ENCODE data around the gene DNLZ. TPM values are rescaled to one million over a fixed set of nuclear protein-coding genes. Genes with fewer than 3 reads are reported as not detected.

The DNLZ gene
- total and polyA plus RNA-seq, 8 donors: 4.2 to 18.8 (median 8.8) TPM

DNA sequence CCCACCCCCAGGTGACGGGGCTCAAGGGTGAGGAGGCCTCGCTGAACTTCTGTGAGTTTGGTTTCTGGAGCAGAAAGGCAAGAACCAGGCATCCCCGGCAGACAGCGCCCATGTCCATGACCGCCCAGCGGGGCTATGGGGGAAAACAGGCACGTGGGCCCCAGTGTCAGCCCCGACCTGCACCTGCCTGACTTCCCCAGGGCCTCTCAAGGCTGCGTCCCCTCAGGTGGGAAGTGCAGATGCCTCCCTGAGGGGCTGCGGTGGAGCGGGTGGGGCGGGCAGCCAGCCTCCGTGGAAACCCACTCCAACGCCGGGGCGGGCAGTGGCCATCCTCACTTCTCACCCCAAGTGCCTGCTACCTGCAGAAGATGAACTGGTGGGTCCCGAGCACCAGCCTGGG is 16.8 kb upstream of the DNLZ start:
- H3K36me3 ChIP-seq: peaks cover 0 to 85% of the 10 kb centered on the region in 2 donors

DNA sequence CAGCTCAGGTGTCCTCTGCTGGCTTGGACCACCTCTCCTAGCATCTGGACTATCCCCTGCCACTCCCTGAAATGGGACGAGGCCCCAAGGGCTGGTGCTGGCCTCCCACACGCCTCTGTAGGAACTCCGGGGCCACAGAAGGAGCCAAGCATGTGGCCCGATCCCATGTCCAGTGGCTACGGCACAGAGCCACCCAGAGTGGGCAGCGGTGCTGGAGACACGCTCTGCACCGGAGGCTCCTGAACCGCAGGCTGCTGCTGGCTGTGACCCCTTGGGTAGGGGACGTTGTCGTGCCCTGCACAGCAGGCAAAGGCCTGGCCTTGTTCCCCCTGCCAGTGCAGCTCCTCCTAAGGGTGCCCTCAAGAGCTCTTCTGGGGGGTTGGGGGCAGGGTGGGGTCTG is 16.3 kb upstream of the DNLZ start:
- Histone ChIP-seq H3K27ac (no peak overlapping the region), H3K27me3 (no peaks in the 10 kb centered on the region), H3K36me3 (peaks cover 0 to 86% of the 10 kb centered on the region in 2 donors), H3K4me1 (no peaks in the 10 kb centered on the region), H3K9me3 (no peaks in the 10 kb centered on the region), H3K4me3 (no peak overlapping the region)
- intact Hi-C loops (cut with DNase I): no loop called here
- DNase-seq (no peak), ATAC-seq (no peak)
- TF ChIP-seq, protein P1, sequence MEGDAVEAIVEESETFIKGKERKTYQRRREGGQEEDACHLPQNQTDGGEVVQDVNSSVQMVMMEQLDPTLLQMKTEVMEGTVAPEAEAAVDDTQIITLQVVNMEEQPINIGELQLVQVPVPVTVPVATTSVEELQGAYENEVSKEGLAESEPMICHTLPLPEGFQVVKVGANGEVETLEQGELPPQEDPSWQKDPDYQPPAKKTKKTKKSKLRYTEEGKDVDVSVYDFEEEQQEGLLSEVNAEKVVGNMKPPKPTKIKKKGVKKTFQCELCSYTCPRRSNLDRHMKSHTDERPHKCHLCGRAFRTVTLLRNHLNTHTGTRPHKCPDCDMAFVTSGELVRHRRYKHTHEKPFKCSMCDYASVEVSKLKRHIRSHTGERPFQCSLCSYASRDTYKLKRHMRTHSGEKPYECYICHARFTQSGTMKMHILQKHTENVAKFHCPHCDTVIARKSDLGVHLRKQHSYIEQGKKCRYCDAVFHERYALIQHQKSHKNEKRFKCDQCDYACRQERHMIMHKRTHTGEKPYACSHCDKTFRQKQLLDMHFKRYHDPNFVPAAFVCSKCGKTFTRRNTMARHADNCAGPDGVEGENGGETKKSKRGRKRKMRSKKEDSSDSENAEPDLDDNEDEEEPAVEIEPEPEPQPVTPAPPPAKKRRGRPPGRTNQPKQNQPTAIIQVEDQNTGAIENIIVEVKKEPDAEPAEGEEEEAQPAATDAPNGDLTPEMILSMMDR (IDR thresholded peaks at IDR 0.05): no peak

More for the DNA sequence above, 16.8 kb upstream of the DNLZ start:
- intact Hi-C loops (cut with DNase I): no loop called here
- Histone ChIP-seq H3K27ac (no peak overlapping the region), H3K4me3 (no peak overlapping the region), H3K9me3 (no peaks in the 10 kb centered on the region), H3K4me1 (no peaks in the 10 kb centered on the region), H3K27me3 (no peaks in the 10 kb centered on the region)
- TF ChIP-seq, protein P1 (IDR thresholded peaks at IDR 0.05): no peak
- DNase-seq (no peak), ATAC-seq (no peak)

DNA sequence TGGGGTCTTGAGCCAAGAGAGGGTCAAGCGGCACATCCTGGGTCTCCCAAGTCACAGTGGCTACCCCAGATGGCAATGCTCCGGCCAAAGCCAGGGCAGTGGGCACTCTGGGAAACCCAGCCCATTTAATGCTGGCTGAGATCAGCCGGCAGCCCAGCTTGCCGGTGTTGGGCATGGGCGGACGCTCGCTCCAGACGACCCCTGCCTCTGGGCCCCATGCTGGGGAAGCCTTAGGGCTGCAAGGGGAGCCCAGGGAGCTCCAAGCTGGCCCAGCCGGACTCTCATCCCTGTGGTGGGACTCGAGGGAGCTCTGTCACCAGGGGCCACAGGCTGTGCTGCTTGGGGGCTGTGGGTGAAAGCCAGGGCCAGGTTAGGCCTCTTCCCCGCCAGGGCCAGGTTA is 15.9 kb upstream of the DNLZ start:
- intact Hi-C loops (cut with DNase I): no loop called here
- Histone ChIP-seq H3K27me3 (no peaks in the 10 kb centered on the region), H3K4me1 (no peaks in the 10 kb centered on the region), H3K9me3 (no peaks in the 10 kb centered on the region), H3K27ac (no peak overlapping the region), H3K36me3 (peaks cover 0 to 82% of the 10 kb centered on the region in 2 donors), H3K4me3 (no peak overlapping the region)
- ATAC-seq (no peak), DNase-seq (no peak)
- TF ChIP-seq, protein P1 (IDR thresholded peaks at IDR 0.05): no peak

DNA sequence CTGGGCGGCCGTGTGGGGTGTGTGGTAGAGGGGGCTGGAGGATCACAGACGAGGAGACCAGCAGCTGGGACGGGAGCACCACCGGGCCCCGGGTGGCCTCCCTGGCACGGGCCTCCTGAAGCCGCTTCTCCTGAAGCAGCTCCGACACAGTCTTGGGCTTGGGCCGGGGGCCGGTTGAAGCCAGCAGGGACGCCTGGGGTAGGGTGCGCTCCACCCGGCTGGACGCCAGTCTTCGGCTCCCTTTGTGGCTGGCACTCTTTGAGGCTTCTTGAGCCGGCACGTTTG is 15.4 kb upstream of the DNLZ start:
- ATAC-seq (no peak), DNase-seq (no peak)
- no peak overlapping the region for H3K4me3 ChIP-seq
- H3K9me3 ChIP-seq: no peaks in the 10 kb centered on the region
- peaks cover 0 to 2% of the 10 kb centered on the region in 2 donors for H3K4me1 ChIP-seq
- TF ChIP-seq, protein P1 (IDR thresholded peaks at IDR 0.05): no peak
- no peak overlapping the region for H3K27ac ChIP-seq
- no peaks in the 10 kb centered on the region for H3K27me3 ChIP-seq
- peaks cover 0 to 78% of the 10 kb centered on the region in 2 donors for H3K36me3 ChIP-seq
- intact Hi-C loops (cut with DNase I): no loop called here

DNA sequence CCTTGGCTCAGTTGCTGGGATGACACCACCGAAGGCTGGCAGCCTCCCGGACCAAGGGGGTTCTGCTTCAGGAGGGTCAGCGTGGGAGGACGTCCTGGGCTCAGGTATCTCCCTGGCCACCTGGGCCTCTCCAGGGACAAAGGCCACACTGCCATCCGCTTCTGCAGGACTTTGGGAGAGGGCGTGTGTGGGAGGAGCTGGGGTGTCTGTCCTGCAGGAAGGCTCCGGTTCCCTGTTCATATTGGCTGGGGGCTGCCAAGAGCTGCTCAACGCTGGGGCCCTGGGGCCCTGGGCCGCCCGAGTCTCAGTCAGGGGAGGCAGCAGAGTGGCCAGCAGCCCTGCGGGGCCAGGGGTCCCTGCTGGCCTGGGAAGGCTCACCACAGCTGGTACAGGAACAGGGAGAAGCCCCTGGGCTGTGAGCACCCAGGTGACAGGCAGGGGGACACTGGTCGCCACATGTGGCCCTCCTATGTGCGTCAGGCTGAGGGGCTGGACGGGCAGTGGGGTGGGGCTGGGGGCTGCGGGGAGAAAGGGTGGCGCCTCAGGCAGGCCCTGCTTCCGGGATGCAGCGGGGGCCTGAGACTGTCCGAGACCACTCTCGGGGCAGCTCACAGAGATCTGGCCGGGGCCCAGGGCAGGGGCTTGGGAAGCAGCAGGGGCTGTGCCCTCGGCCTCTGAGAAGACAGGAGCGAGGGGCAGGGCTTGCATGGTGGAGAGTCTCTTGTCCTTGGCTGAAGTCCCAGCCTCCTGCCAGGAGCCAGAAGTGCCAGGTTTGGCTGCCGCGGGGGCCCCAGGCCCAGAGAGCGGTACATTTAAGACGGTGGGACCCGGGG is 14.8 kb upstream of the DNLZ start:
- ATAC-seq: no peak
- H3K4me3 ChIP-seq: no peak overlapping the region
- H3K36me3 ChIP-seq: peaks cover 0 to 72% of the 10 kb centered on the region in 2 donors
- H3K9me3 ChIP-seq: no peaks in the 10 kb centered on the region
- intact Hi-C loops (cut with DNase I): no loop called here
- no peak overlapping the region for H3K27ac ChIP-seq
- H3K27me3 ChIP-seq: no peaks in the 10 kb centered on the region
- no peak for DNase-seq
- TF ChIP-seq, protein P1 (IDR thresholded peaks at IDR 0.05): no peak
- peaks cover 0 to 8% of the 10 kb centered on the region in 2 donors for H3K4me1 ChIP-seq
